ENCODE results near the gene RETREG1. TPM values are rescaled to one million over a fixed set of nuclear protein-coding genes. Genes with fewer than 3 reads are reported as not detected.

RETREG1 gene
- total RNA-seq, 1 donor from 2014 or later = 11.6 TPM

- Mint-ChIP-seq H3K27ac (no peak overlapping the region), H3K9me3 (no peaks in the 10 kb centered on the region), H3K27me3 (no peaks in the 10 kb centered on the region), H3K36me3 (no peaks in the 10 kb centered on the region), H3K4me3 (no peak overlapping the region), H3K4me1 (ENCODE audit: unreplicated experiment) (peaks cover 21% of the 10 kb centered on the region)
- TF ChIP-seq, protein P1, sequence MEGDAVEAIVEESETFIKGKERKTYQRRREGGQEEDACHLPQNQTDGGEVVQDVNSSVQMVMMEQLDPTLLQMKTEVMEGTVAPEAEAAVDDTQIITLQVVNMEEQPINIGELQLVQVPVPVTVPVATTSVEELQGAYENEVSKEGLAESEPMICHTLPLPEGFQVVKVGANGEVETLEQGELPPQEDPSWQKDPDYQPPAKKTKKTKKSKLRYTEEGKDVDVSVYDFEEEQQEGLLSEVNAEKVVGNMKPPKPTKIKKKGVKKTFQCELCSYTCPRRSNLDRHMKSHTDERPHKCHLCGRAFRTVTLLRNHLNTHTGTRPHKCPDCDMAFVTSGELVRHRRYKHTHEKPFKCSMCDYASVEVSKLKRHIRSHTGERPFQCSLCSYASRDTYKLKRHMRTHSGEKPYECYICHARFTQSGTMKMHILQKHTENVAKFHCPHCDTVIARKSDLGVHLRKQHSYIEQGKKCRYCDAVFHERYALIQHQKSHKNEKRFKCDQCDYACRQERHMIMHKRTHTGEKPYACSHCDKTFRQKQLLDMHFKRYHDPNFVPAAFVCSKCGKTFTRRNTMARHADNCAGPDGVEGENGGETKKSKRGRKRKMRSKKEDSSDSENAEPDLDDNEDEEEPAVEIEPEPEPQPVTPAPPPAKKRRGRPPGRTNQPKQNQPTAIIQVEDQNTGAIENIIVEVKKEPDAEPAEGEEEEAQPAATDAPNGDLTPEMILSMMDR (conservative IDR thresholded peaks at IDR 0.05) = no peak
- no peak for DNase-seq (ENCODE audit: extremely low spot score, unreplicated experiment)
Observed at GRCh38 chr5:16595881-16596580, 20.8 kb downstream of the RETREG1 start.

DNA sequence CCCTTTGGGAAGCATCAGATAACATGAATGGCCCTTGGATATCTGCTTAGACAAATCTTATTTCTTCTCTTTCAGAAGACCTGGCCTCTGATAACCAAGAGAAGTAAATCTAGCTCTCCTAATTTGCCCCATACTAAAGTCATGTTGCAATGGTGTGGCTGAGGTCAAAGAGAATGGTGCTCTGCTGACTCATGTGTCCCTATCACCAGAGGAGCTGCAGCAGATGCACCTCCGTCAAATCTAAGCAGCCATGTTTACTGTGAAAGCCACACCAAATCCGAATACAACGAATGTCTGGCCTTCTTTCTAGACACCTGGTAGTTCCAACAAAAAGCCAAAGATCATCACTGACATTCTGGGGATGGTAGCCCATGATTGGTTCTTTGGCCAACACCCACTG, 23.2 kb downstream of the RETREG1 start:
- Mint-ChIP-seq H3K4me3 (no peak overlapping the region), H3K36me3 (no peaks in the 10 kb centered on the region), H3K27me3 (no peaks in the 10 kb centered on the region), H3K4me1 (ENCODE audit: unreplicated experiment) (peaks cover 16% of the 10 kb centered on the region), H3K27ac (no peak overlapping the region), H3K9me3 (no peaks in the 10 kb centered on the region)
- TF ChIP-seq, protein P1 (conservative IDR thresholded peaks at IDR 0.05) = no peak
- no peak for DNase-seq (ENCODE audit: extremely low spot score, unreplicated experiment)

DNA sequence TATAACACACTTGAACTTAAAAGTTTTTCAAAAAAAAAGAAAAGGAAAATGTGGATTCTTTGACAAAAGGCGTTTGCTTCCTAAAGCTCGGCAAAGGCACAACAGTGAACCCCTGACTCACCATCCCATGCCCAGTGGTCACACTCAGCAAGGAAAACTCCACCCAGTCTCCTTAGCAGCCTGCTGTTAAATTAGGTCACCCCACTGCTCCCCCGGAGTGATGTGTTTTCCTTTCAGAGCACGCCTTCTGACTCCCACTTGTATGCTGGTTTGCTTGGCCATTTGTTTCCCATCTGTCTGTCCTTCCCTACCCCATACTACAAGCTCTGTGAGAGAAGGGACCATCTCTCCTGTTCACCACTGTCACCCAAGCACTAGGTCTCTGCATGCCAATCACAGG, 23.8 kb downstream of the RETREG1 start:
- H3K4me3 Mint-ChIP-seq = no peak overlapping the region
- H3K36me3 Mint-ChIP-seq = no peaks in the 10 kb centered on the region
- no peak for DNase-seq (ENCODE audit: extremely low spot score, unreplicated experiment)
- H3K9me3 Mint-ChIP-seq = no peaks in the 10 kb centered on the region
- peaks cover 16% of the 10 kb centered on the region for H3K4me1 Mint-ChIP-seq (ENCODE audit: unreplicated experiment)
- no peak overlapping the region for H3K27ac Mint-ChIP-seq
- no peaks in the 10 kb centered on the region for H3K27me3 Mint-ChIP-seq
- TF ChIP-seq, protein P1 (conservative IDR thresholded peaks at IDR 0.05) = no peak

- no peak for DNase-seq (ENCODE audit: extremely low spot score, unreplicated experiment)
- Mint-ChIP-seq H3K4me3 (no peak overlapping the region), H3K27ac (peak overlapping the region; percentile 68), H3K36me3 (no peaks in the 10 kb centered on the region), H3K27me3 (no peaks in the 10 kb centered on the region), H3K4me1 (ENCODE audit: unreplicated experiment) (peaks cover 16% of the 10 kb centered on the region), H3K9me3 (no peaks in the 10 kb centered on the region)
- TF ChIP-seq, protein P1 (conservative IDR thresholded peaks at IDR 0.05) = no peak
Observed at GRCh38 chr5:16592255-16592654, 24.5 kb downstream of the RETREG1 start.

GRCh38 chr5:16590685-16591084, 26.1 kb downstream of the RETREG1 start:
- no peak overlapping the region for H3K4me3 Mint-ChIP-seq
- no peaks in the 10 kb centered on the region for H3K27me3 Mint-ChIP-seq
- peaks cover 3% of the 10 kb centered on the region for H3K36me3 Mint-ChIP-seq
- H3K4me1 Mint-ChIP-seq (ENCODE audit: unreplicated experiment) = peaks cover 16% of the 10 kb centered on the region
- TF ChIP-seq, protein P1 (conservative IDR thresholded peaks at IDR 0.05) = no peak
- no peak for DNase-seq (ENCODE audit: extremely low spot score, unreplicated experiment)
- H3K9me3 Mint-ChIP-seq = no peaks in the 10 kb centered on the region
- H3K27ac Mint-ChIP-seq = no peak overlapping the region
